ENCODE measurements around the gene ZNF280C. TPM values are rescaled to one million over a fixed set of nuclear protein-coding genes. Genes with fewer than 3 reads are reported as not detected.
"Not testable (repeated sequence)": the region's sequence is repeated elsewhere in the genome, so short reads cannot be mapped to it uniquely, and the experiment has no call there.

Gene ZNF280C, protein sequence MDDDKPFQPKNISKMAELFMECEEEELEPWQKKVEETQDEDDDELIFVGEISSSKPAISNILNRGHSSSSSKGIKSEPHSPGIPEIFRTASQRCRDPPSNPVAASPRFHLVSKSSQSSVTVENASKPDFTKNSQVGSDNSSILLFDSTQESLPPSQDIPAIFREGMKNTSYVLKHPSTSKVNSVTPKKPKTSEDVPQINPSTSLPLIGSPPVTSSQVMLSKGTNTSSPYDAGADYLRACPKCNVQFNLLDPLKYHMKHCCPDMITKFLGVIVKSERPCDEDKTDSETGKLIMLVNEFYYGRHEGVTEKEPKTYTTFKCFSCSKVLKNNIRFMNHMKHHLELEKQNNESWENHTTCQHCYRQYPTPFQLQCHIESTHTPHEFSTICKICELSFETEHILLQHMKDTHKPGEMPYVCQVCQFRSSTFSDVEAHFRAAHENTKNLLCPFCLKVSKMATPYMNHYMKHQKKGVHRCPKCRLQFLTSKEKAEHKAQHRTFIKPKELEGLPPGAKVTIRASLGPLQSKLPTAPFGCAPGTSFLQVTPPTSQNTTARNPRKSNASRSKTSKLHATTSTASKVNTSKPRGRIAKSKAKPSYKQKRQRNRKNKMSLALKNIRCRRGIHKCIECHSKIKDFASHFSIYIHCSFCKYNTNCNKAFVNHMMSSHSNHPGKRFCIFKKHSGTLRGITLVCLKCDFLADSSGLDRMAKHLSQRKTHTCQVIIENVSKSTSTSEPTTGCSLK
- total RNA-seq (ENCODE audit: insufficient read depth, low replicate concordance) = 0.72 TPM

DNA sequence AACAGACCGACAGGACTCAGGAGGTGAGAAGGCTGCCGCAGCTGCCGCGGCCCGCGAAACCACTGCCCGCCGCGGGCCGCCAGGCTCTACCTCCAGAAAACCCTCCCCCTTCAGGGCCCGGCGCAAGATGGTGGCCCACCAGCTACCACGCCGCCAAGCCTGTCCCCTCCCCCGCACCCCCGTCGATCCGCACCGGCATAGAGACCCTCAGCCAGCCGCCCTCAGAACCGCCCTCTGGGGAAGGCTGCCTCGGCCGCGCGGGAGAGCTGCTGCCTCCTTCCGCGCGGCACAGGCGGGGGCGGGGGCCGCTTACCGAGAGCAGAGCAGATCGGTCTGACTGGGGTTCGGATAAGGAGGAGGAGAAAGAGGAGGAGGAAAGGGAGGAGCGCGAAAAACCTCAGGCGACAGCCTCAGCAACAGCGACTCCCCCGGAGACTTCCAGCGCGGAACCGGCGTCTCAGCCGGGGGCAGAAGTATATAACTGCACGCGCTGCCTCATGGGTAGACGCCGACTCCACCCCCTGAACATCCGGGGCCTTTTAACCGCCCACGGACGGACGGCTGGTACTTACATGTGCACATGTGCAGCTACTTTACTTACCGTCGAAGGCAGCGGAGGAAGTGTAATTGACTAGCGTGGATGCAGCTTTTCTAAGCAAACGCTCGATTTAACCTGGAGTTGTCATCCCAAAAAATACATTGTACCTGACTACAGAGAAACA, at the start of gene ZNF280C:
Gene ZNF280C (minus strand): TSS at position 451 of the 722 bp plus-strand sequence. CDS start 8,450 bp downstream, outside the sequence.
- DNase-seq (ENCODE audit: low spot score) = peak; percentile 93

DNA sequence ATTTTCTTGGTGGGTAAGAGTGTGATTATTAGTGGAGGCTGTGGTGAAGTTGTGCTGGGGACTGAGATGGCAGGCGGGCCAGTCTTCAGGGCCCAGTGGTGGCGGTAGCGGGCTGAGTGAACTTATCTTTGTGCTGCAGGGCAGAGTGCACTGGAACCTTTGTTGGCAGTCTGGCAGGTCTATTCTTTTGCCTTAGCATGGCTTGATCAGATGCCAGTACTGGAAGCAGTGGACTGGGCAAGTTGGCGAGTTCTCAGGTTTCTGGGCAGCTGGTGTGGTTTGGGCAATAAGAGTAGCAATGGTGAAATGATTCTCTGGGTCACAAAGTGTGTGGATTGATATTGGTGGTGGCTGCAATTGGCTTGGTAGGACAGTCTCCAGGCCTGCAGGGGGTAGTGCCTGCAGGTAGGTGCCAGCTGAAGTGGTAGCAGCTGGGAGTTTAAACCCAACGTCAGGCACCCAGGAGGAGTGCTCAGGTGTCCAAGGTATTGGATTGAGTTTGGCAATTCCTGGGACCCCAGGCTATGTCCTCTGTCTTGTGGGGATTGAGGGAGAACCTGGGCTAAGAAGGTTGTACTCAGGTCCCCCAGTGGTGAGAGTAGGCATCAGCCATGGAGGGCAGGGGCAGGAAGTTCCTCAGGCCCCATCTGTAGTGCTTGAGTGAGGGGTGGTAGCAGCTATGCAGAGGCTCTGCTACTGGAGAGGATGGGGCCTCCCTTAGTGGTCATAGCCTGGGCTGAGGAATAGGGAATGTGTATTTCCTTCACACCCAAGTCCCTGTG, 36.1 kb upstream of the ZNF280C start:
- DNase-seq (ENCODE audit: low spot score) = no peak

DNA sequence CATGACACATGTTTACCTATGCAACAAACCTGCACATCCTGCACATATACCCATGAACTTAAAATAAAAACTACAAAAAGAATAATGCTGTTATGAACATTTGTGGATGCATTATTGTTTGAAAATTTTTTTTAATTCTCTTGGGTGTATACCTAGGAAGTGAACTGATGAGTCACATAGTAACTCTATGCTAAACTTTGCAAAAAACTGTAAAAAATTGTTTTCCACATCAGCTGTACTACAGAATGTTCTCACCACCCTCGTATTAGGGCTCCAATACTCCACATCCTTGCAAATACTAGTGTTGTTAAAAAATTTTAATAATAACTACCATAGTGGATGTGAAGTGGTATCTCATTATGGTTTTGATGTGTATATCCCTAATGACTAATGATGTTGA, 33.3 kb upstream of the ZNF280C start:
- DNase-seq (ENCODE audit: low spot score) = no peak

DNA sequence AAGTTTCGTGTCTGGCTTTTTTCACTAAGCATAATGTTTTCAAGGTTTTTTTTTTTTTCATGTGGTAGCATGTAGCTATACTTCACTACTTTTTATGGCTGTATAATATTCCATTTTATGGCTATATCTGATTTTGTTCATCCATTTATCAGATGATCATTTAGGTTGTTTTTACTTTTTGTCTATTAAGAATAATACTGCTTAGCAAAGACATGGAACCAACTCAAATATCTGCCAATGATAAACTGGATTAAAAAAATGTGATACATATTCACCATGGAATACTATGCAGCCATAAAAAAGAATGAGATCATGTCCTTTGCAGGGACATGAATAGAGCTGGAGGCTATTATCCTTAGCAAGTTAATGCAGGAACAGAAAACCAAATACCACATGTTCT, 32.7 kb upstream of the ZNF280C start:
- DNase-seq (ENCODE audit: low spot score) = no peak

DNA sequence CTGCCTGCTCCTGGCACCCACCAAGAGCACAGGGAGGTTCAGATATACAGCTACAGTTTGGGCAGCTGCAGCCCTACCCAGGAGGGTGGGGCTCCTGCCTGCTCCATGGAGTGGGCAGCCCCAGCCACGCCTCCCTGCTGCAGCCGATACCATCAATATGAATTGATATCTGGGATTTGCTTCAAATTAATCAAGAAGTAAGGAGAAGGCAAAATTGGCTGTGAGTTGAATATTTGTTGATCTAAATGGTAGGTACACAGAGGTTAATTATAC, 31.2 kb upstream of the ZNF280C start:
- DNase-seq (ENCODE audit: low spot score) = no peak

DNA sequence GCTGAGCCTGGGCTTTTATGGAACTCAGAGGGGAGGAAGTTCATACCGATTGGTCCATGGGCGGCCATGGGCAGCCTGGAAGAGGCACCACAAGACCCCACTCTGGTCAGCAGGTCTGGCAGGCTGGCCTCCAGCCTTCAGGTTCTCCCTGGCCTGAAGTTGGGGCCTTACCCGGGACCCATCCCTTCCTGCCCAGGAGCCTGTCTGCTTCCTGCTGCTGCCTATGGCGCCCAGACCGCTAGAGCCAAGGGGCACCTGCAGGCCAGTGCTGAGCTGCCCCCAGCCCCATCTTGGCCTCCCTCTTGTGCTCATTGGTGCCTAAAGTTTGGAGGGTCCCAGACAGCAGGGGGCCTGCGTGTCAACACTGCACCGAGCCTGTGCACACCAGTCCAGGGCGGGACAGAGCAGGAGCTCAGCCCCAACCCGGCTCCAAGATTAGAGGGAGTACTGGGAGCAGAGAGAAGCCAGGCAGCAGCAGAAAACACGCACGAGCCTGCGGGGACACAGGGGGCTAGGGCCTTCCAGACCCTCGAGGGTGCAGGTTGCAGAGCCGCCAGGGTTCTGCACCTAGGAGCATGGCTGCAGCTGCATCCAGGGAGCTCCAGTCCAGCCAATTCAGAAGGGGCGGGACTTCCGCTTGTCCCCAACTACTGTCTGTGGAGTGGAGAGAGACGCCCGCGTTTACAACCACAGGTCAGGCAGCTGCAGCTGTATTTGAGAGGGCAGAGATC, 30.7 kb upstream of the ZNF280C start:
- no peak for DNase-seq (ENCODE audit: low spot score)

DNA sequence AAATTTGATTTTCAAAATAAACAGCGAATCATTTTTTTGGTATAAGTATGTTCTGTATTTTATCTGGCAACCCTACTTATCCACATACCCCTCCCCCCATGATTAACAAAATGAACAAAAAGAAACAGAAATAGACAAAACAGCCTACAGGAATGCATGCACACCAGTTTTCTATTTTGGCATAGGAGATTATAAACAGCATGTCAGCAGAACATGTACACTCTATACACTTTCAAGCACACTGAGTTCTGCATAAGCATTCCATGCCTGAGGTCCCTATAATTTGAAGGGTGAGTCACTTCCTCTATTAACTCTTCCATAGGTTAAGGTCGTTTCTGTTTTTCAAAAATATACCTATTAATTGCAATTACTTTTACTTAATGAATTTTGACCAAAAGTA, 28.0 kb upstream of the ZNF280C start:
- DNase-seq (ENCODE audit: low spot score) = peak; percentile 10

DNA sequence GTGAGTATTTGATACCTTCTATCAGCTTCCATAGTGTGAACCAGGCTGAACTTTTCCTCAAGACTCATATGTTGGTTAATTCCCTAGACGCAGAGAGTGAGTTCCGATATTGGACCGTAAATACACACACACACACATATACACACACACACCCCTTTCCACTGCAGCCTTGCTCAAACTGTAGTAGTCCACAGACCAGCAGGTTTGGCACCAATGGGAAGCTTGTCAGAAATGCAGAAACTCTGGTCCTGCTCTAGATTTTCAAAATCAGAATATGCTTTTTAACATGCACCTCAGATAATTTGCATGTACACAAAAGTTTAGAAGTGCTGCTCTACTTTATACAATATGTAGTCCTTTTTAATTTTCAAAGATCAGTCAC, 27.6 kb upstream of the ZNF280C start:
- DNase-seq (ENCODE audit: low spot score) = no peak

DNA sequence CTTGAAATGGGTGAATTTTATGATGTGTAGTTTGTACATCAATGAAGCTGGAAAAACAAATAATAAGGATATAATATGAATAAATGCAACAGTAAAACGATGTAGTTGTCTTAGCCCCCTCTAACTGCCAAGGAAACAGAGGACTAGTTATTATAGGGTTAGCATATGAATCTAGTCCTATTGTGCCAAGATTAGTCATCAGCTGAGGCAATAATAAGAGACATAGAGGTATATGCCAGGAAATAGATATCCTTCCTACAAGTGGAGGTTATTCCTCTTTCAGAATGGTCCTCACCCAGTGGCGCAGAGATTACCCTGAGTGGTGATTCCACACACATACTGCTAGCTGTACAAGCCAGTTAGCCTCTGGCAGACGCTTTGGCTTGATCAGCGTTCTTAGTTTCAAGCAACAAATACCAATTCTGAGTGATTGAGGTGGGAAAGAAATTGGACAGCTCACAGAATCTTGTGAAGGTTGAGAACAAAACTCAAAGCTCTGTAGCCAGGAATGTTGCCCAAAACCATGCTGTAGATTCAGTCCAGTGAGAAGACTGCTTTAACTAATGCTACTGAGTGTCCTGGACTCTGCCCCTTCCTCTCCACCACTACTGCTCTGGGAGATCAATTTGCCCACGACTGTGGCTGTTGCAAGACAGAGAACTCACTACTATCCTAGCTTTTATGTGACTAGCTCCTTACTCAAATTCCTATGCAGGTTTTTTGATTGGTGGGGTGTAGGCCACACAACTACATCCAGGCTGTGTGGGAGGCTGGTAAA, 27.0 kb upstream of the ZNF280C start:
- no peak for DNase-seq (ENCODE audit: low spot score)

DNA sequence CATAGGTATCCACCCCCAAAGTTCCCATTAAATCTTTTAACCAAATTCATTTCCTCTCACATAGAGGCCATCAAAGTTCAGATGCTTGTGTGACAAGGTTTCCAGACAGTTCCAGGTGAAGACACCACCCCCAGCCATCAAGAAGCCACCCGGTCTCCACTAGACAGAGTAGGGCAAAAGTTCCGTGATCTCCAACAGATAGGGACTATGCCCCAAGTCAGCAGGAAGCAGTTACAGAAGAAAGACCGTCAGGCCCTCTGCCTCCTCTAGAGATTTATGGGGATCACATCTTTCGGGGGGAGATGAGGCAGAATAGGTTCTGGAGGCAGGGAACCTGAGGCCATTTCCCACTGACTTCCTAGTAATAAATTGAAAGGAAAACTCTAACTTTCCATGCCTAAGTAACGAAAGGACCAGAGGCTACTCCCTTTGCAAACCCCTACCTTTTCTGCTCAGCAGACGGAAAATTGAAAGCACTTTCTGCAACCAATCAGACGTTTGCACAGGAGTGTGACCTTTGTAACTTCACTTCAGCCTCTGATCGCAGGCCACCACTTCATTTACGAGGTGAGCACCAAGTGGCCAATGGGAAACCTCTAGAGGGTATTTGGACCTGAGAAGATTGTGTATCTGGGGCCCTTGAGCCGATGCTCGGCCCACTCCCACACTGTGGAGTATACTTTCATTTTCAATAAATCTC, 18.5 kb upstream of the ZNF280C start:
- DNase-seq (ENCODE audit: low spot score) = no peak

DNA sequence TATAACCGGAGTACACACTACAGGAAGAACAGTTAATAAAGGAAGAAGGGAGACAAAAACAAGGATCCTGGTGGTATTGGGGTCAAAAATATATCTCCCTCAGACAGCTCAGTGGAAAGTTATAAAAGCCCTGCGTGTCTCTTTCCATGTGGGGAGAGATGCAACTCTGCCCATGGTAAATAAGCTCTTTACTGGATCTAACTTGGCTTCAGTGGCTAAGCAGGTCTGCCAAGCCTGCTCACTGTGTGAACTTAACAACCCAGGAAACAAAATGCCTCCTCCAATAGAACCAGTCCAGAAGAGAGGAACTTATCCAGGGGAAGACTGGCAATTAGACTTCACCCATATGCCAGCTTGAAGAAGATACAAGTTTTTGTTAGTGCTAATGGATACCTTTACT, 17.0 kb upstream of the ZNF280C start:
- no peak for DNase-seq (ENCODE audit: low spot score)

DNA sequence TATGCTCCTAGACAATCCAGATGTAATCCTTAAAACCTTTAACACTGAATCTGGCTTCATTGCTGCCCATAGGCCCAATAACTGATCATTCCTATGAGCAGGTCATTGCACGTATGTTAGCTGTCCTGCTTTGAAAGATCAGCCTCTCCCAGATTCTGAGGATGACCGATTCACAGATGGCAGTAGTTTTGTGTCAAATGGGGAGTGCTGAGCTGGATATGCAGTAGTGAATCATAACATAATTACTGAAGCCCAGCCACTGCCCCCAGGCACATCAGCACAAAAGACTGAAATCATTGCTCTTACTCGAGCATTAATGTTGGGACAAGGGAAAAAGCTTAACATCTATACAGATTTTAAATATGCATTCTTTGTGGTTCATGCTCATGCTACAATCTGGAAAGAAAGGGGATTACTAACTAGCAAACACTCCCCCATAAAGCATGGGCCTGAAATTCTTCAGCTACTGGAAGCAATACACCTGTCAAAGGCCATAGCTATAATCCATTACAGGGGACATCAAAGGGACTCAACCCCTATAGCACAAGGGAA, 16.4 kb upstream of the ZNF280C start:
- no peak for DNase-seq (ENCODE audit: low spot score)

DNA sequence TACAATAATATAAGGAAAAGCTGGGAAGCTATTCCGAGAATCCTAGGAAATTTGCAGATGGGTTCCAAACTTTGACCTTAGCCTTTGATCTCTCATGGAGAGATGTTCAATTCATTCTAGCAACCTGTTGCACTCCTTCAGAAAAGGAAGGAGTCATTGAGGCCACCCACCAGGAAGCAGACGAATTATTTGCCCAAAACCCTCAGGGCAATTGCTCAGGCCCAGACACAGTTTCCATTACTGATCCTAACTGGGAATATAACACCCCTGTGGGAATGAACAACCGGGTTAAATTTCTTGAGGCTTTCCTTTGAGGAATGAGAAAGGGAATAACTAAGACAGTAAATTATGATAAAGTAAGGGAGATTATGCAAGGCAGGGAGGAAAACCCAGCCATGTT, 13.5 kb upstream of the ZNF280C start:
- no peak for DNase-seq (ENCODE audit: low spot score)

DNA sequence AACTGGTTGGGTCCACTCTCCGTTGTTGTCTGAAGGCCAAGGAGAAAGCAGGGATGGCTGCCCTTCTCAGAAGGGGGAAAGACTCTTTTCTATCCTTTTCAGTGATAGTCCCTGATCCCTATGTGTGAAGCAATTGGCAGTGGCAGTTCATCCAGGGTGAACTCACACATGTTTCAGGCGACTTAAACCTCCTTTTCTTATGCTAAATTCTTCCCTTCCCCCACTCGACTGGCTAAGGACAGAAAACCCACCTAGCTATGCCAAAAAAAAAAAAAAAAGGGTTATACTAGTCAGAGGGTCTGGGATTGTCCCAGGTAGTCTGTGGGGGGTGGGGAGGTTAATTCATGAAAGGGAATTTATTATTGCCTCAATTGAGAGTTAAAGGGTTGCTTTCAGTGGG, 12.2 kb upstream of the ZNF280C start:
- DNase-seq (ENCODE audit: low spot score) = no peak

DNA sequence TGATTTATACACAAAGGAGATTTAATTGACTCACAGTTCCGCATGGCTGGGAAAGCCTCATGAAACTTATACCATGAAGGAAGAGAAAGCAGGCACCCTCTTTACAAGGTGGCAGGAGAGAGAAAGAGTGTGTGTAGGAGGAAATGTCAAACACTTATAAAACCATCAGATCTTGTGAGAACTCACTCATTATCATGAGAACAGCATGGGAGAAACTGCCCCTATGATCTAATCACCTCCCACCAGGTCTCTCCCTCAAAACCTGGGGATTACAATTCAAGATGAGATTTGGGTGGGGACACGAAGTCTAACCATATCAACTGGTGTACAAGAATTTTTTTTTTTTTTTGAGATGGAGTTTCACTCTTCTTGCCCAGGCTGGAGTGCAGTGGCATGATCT, 3.6 kb upstream of the ZNF280C start:
- not testable (repeated sequence) for DNase-seq (ENCODE audit: low spot score)

DNA sequence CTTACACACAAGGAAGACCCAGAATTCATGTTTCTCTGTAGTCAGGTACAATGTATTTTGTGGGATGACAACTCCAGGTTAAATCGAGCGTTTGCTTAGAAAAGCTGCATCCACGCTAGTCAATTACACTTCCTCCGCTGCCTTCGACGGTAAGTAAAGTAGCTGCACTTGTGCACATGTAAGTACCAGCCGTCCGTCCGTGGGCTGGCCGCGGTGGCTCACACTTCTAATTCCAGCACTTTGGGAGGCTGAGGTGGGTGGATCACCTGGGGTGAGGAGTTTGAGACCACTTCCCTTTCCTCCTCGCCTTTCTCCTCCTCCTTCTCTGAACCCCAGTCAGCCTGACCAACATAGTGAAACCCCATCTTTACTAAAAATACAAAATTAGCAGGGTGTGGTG, 692 bp upstream of the ZNF280C start:
- DNase-seq (ENCODE audit: low spot score) = not testable (repeated sequence)

DNA sequence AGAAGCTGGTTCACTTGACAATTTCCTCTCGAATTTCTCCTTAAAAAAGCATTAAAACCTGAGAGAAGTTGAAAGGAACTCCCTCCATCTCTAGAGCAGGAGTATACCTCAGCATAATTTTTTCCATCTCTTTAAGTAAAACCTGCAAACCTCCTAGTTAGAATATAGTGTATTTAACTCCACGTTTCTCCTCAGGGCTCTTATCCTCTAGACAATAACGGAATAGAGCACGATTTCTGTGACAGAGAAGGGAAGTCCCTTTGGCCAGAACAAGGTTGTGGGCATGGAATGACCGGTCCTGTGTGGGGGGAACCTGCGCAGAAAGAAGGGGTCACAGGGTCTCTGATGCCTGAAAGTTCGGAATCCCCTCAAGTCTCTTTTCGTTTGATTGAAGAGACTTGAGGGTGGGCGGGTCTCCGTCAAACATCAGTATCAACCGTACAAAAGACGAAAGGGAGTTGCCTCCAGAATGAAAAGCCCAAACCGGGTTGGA, 697 bp downstream of the ZNF280C start:
- no peak for DNase-seq (ENCODE audit: low spot score)

DNA sequence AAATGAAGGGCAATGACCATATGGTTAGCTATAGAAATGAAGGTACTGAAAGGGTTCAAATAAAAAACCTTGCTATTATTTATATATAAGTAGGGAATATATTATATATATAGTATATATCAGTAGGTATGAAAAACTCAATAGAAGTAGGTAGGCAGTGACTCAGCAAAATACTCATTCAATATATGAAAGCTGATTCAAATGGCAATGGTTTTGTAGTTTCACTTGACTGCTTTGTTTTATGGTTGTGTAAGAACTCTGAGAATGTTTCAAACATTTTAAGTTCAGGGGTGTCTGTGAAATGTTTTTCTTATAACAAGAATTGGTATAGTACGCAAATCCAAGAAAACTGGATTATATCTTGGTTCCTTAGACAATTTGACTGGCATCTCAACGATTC, 4.1 kb downstream of the ZNF280C start:
- DNase-seq (ENCODE audit: low spot score) = no peak

DNA sequence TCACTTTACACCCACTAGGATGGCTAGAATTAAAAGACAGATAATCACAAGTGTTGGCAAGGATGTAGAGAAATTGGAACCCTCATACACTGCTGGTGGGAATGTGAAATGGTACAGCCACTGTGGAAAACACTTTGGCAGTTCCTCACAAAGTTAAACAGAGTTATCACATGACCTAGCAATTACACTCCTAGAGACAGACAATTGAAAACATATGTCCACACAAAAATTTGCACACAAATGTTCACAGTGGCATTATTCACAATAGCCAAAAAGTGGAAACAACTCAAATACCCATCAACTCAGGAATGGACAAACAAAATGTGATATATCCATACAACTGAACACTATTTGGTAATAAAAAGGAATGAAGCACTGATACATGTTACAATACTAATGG, 5.7 kb downstream of the ZNF280C start:
- no peak for DNase-seq (ENCODE audit: low spot score)
